A549 (cell line): ENCODE data around the gene DHX38. TPM values are rescaled to one million over a fixed set of nuclear protein-coding genes. Genes with fewer than 3 reads are reported as not detected.

Experiments used
- ATAC-seq, 2 experiments: fragments of 200-7000 bp in 1 of 2; fragments of >200 bp in 1 of 2; cut with Nextera tagmentation in 1 of 2; cut with Tn5 transposase in 1 of 2; 3 replicates each; pipeline versions ENCODE4 v1.8.0 to v1.9.1; 2018 to 2020; ENCODE audit warnings: mild to moderate bottlenecking in 1 of 2, moderate library complexity in 1 of 2
- CTCF ChIA-PET: fragments of 300-600 bp; sonication (Branson Sonifier 250); formaldehyde crosslinking; extraction: SDS; loops from one replicate; lab custom pipeline; 2021; ENCODE audit warnings: antibody characterized with exemption, inconsistent platforms; lab: Yijun Ruan, JAX
- POLR2A ChIA-PET: fragments of 350-600 bp; formaldehyde crosslinking; extraction: SDS; loops from one replicate; lab custom pipeline; 2021; ENCODE audit warnings: antibody characterized with exemption, inconsistent platforms; lab: Yijun Ruan, JAX
- DNase-seq, 2 experiments: peaks; one replicate each; pipeline versions ENCODE4 v3.0.0 to v3.0.0-alpha.2; 2011 to 2016; ENCODE audit warnings: low read depth in 1 of 2, low spot score in 1 of 2
- FAIRE-seq: peaks from 2 replicates; lab custom pipeline; 2011; peaks lifted over from hg19 to GRCh38; lab: Jason Lieb, UNC
- H3K27ac ChIP-seq, 2 experiments: fragments of >200 bp; sonication (Bioruptor Twin); formaldehyde crosslinking; 3 replicates each; pipeline ENCODE4 v1.5.1; 2016 to 2017
- H3K4me1 ChIP-seq: fragments of >200 bp; sonication (Bioruptor Twin); formaldehyde crosslinking; 3 replicates; pipeline ENCODE4 v1.6.1; 2016
- H3K4me2 ChIP-seq: fragments of >200 bp; sonication (Bioruptor Twin); formaldehyde crosslinking; 3 replicates; pipeline ENCODE4 v1.6.1; 2016
- H3K4me3 ChIP-seq: fragments of >200 bp; sonication (Bioruptor Twin); formaldehyde crosslinking; 3 replicates; pipeline ENCODE4 v1.5.1; 2016
- H3K9me3 ChIP-seq: fragments of >200 bp; sonication (Bioruptor Twin); formaldehyde crosslinking; 3 replicates; pipeline ENCODE4 v1.6.1; 2016
- BCL3 ChIP-seq: fragments of >200 bp; sonication (Bioruptor Twin); formaldehyde crosslinking; IDR thresholded peaks from 3 replicates; pipeline ENCODE4 v1.6.1; 2016
- CBX8 ChIP-seq: fragments of 200-600 bp; sonication (generic); IDR thresholded peaks from 2 replicates; pipeline ENCODE4 v1.6.1; 2016
- CHD4 ChIP-seq: fragments of 200-600 bp; sonication (generic); IDR thresholded peaks from 2 replicates; pipeline ENCODE4 v1.6.1; 2016; ENCODE audit warnings: antibody characterized with exemption, mild to moderate bottlenecking, borderline replicate concordance
- EHMT2 ChIP-seq: fragments of 200-600 bp; sonication (generic); IDR thresholded peaks from 2 replicates; pipeline ENCODE4 v1.6.1; 2016; ENCODE audit warnings: antibody characterized with exemption, low read depth, mild to moderate bottlenecking, moderate library complexity
- ESRRA ChIP-seq: fragments of 150-350 bp; IDR thresholded peaks from 2 replicates; pipeline ENCODE4 v1.6.1; 2014; ENCODE audit warnings: mild to moderate bottlenecking, low read length, borderline replicate concordance
- FOXS1 ChIP-seq: fragments of 250-450 bp; sonication (Bioruptor Pico); IDR thresholded peaks from 2 replicates; pipeline ENCODE4 v1.5.0; 2020; ENCODE audit warnings: mild to moderate bottlenecking, moderate library complexity
- GATA3 ChIP-seq: IDR thresholded peaks from 2 replicates; pipeline ENCODE4 v1.6.1; 2012; ENCODE audit warnings: borderline replicate concordance
- HDAC2 ChIP-seq: fragments of 200-600 bp; sonication (generic); IDR thresholded peaks from 2 replicates; pipeline ENCODE4 v1.6.1; 2016
- HOXA7 ChIP-seq: fragments of 250-450 bp; sonication (Bioruptor Pico); IDR thresholded peaks from 2 replicates; pipeline ENCODE4 v1.5.0; 2020; ENCODE audit warnings: mild to moderate bottlenecking, moderate library complexity
- HOXB5 ChIP-seq: fragments of 250-450 bp; sonication (Bioruptor Pico); IDR thresholded peaks from 2 replicates; pipeline ENCODE4 v1.5.0; 2020; ENCODE audit warnings: mild to moderate bottlenecking, moderate library complexity
- JUNB ChIP-seq: fragments of >200 bp; sonication (Bioruptor Twin); formaldehyde crosslinking; IDR thresholded peaks from 2 replicates; pipeline ENCODE4 v1.6.1; 2016
- KDM1A ChIP-seq: fragments of 200-600 bp; sonication (generic); IDR thresholded peaks from 2 replicates; pipeline ENCODE4 v1.6.1; 2016; ENCODE audit warnings: low read depth, mild to moderate bottlenecking
- KDM5A ChIP-seq: fragments of 200-600 bp; sonication (generic); IDR thresholded peaks from 2 replicates; pipeline ENCODE4 v1.6.1; 2016; ENCODE audit warnings: antibody characterized with exemption, mild to moderate bottlenecking
- MAX ChIP-seq: IDR thresholded peaks from 2 replicates; pipeline ENCODE4 v1.6.1; 2012
- MAZ ChIP-seq: fragments of 150-350 bp; IDR thresholded peaks from 2 replicates; pipeline ENCODE4 v1.6.1; 2014; ENCODE audit warnings: antibody characterized with exemption, low read depth, low read length, borderline replicate concordance
- MYC ChIP-seq: IDR thresholded peaks from 2 replicates; pipeline ENCODE4 v1.6.1; 2012; ENCODE audit warnings: mild to moderate bottlenecking, inconsistent platforms, low read length, improper control_type of control experiment, borderline replicate concordance
- NFE2L2 ChIP-seq: fragments of 150-350 bp; conservative IDR thresholded peaks from 2 replicates; pipeline ENCODE4 v1.6.1; 2014; ENCODE audit warnings: low read length
- NR3C1 ChIP-seq: fragments of >200 bp; sonication (Bioruptor Twin); formaldehyde crosslinking; IDR thresholded peaks from 3 replicates; pipeline ENCODE4 v1.6.1; 2017
- PHF8 ChIP-seq: fragments of 200-600 bp; sonication (generic); IDR thresholded peaks from 2 replicates; pipeline ENCODE4 v1.6.1; 2016; ENCODE audit warnings: low read depth, mild to moderate bottlenecking, antibody characterized with exemption, moderate library complexity, borderline replicate concordance
- POLR2A ChIP-seq: IDR thresholded peaks from 2 replicates; pipeline ENCODE4 v1.6.1; 2012; ENCODE audit warnings: mild to moderate bottlenecking, low read length
- RARB ChIP-seq: fragments of 250-450 bp; sonication (Bioruptor Pico); IDR thresholded peaks from 2 replicates; pipeline ENCODE4 v1.8.0; 2021; ENCODE audit warnings: mild to moderate bottlenecking, moderate library complexity
- RCOR1 ChIP-seq: fragments of 150-350 bp; IDR thresholded peaks from 2 replicates; pipeline ENCODE4 v1.6.1; 2014; ENCODE audit warnings: antibody characterized with exemption, low read length, low read depth
- RFX5 ChIP-seq: fragments of 450-650 bp; IDR thresholded peaks from 2 replicates; pipeline ENCODE4 v1.7.1; 2014; ENCODE audit warnings: antibody characterized with exemption, mild to moderate bottlenecking, moderate library complexity
- SMC3 ChIP-seq: fragments of >200 bp; sonication (Bioruptor Twin); formaldehyde crosslinking; IDR thresholded peaks from 3 replicates; pipeline ENCODE4 v1.6.1; 2018; ENCODE audit warnings: inconsistent platforms
- USF2 ChIP-seq: fragments of 450-650 bp; IDR thresholded peaks from 2 replicates; pipeline ENCODE4 v1.6.1; 2014; ENCODE audit warnings: antibody characterized with exemption
- ZFP36 ChIP-seq: fragments of 450-650 bp; IDR thresholded peaks from 2 replicates; pipeline ENCODE4 v1.6.1; 2014; ENCODE audit warnings: borderline replicate concordance; ENCODE audit not compliant: partially characterized antibody
- ZNF302 ChIP-seq: fragments of 250-450 bp; sonication (Bioruptor Pico); IDR thresholded peaks from 2 replicates; pipeline ENCODE4 v1.9.0; 2021; ENCODE audit warnings: inconsistent platforms, mild to moderate bottlenecking, moderate library complexity
- WGBS: methylation state at CpG from one replicate; pipeline ENCODE4 v1.1.6; 2017; ENCODE audit errors: missing lambda C conversion rate; 5-methylcytosine and 5-hydroxymethylcytosine counted together
- polyA plus RNA-seq, 4 experiments: library from polyadenylated mRNA; depleted of rRNA in 3 of 4; stranded (reverse); fragments of >200 nt; fragmentation: RNase III in 1 of 4; extraction: RNeasy Plus Mini Kit Qiagen cat#74134 plus additional on column Dnase treatment in 1 of 4; gene quantifications; 2 replicates in 3 of 4; 3 replicates in 1 of 4; pipeline ENCODE4 v1.2.3, GENCODE V29; 2011 to 2017
- TF ChIP-seq, protein P1 (sequence below): fragments of 150-350 bp; IDR thresholded peaks from 2 replicates; pipeline ENCODE4 v1.6.1; 2014; ENCODE audit warnings: low read depth, mild to moderate bottlenecking, low read length
- TF ChIP-seq, protein P2 (sequence below): fragments of 250-450 bp; sonication (Bioruptor Pico); IDR thresholded peaks from 2 replicates; pipeline ENCODE4 v1.5.0; 2020; ENCODE audit warnings: low read depth, mild to moderate bottlenecking, moderate library complexity

The DHX38 gene
- polyA plus RNA-seq, 2 of the 4 experiments (the other 2 are of a cell fraction): 41.9 to 80.6 TPM

DNA sequence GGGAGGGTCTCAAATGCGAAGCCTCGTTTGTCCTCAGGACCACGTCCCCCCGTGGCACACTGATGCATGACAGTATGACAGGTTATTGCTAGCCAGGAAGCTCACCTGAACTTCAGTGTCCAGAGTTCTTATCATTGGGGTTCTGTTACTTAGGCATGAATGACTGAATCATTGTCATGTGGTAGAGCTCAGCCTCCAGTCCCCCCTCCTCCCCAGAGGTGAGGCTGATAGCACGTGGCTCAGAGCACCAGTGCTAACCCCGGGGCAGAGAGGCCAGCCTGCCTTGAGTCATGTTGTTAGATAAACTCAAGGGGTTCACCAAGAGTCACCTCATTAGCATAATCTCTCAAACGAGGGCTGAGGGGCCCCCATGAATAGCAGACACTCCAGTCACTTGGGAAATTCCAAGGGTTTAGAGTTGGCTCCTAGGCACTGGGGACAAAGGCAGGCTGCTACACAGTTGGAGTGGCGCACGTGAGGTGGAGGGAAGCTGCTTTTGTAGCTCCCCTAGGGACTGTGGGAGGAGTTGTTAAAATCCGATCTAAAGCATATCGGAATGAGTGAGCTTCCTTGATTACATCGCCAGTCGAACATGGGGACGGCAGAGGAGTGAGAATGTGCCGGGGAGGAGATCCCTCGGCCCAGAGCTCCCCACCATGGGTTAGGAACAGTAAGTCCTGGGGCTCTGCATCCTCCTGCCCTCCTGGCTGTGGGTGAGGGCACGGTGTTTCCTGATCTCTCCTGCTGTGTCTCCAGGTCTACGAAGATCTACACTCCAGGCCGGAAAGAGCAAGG is 18.2 kb downstream of the DHX38 start:
- no peak overlapping the region for H3K27ac ChIP-seq
- H3K9me3 ChIP-seq: no peaks in the 10 kb centered on the region
- POLR2A ChIA-PET: interaction anchor here (0.8 kb wide), 1 partner anchor 18 kb away, joined by 3 read pairs; the partner anchor contains the start of genes DHX38 and TXNL4B
- DNase-seq (no peak), FAIRE-seq (no peak), ATAC-seq (peak in 1 of 2 experiments; percentile 22; a peak in 1 of 6 replicates)
- CTCF ChIA-PET: interaction anchor here (0.8 to 2.3 kb wide), 4 partner anchors 8 to 17 kb away, joined by 3 to 11 read pairs (median 3); no protein-coding TSS in a partner anchor
- WGBS: 87% methylated on average over 18 of the region's 19 CpGs
- TF ChIP-seq MAX (no peak), RCOR1 (no peak), NFE2L2 (no peak), RFX5 (no peak), HOXB5 (CRISPR knock-in tag) (no peak), HOXA7 (no peak), ESRRA (no peak), EHMT2 (no peak), SMC3 (no peak), ZNF302 (no peak), KDM5A (no peak), ZFP36 (no peak), GATA3 (no peak), JUNB (no peak), FOXS1 (CRISPR knock-in tag) (no peak), RARB (CRISPR knock-in tag) (no peak), POLR2A (no peak), CBX8 (no peak)
- H3K4me1 ChIP-seq: no peaks in the 10 kb centered on the region
- no peak overlapping the region for H3K4me3 ChIP-seq
- no peak overlapping the region for H3K4me2 ChIP-seq

GRCh38 chr16:72112452-72112792 is 18.8 kb downstream of the DHX38 start:
- ATAC-seq: peak; percentile 9 to 14; a peak in 1 of 6 replicates
- POLR2A ChIA-PET: interaction anchor here (0.8 kb wide), 1 partner anchor 19 kb away, joined by 3 read pairs; the partner anchor contains the start of genes DHX38 and TXNL4B
- no peak for DNase-seq
- 92% methylated on average over 8 of the region's 15 CpGs for whole genome bisulfite sequencing
- H3K27ac ChIP-seq: no peak overlapping the region
- TF ChIP-seq BCL3: no peak
- TF ChIP-seq MAZ: no peak
- TF ChIP-seq MYC: no peak
- TF ChIP-seq POLR2A: no peak
- no peak for TF ChIP-seq ESRRA
- TF ChIP-seq RFX5: no peak
- TF ChIP-seq MAX: no peak
- TF ChIP-seq NR3C1: no peak
- TF ChIP-seq RCOR1: no peak
- TF ChIP-seq, all 56 proteins: peak for 0
- Histone ChIP-seq H3K4me1 (no peaks in the 10 kb centered on the region), H3K4me3 (no peak overlapping the region), H3K9me3 (no peaks in the 10 kb centered on the region), H3K4me2 (no peak overlapping the region)
- FAIRE-seq: no peak
- CTCF ChIA-PET: interaction anchor here (1.0 to 2.3 kb wide), 2 partner anchors 9 to 12 kb away, joined by 3 to 11 read pairs; no protein-coding TSS in a partner anchor

DNA sequence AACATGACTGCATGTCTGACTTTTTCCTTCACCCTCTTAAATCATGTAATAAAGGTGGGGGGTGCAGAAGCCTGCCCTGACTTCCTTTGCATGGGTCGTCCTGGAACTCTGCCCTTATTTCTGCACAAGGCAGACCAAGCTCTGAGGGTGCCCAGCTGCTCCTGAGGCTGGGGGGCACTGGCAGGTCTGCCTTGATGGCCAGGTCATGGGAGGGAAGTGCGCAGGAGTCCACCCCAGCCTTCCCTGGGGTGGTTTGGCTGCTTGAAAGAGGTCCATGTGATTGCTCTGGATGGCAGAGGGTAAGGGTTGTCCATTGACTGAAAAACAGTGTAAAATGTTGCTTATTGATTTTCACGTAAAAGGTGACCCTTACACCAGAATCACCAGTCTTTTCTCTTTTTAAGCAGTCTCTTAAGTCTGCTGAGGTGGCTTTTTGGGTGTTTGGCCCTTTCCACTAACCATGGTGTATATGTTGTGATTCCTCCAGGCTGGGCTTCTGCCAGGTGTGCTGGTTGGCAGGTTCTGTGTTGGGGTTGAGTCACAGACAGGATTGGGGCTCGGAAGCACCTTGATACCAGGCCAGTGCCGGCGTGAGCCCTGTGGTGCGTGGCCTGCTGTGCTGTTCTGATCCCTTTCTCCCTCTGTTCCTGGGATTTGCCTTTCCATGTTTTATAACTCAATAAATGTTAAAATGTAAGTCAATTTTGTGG is 19.4 kb downstream of the DHX38 start:
- CTCF ChIA-PET: interaction anchor here (0.8 to 1.7 kb wide), 2 partner anchors 12 to 46 kb away, joined by 4 to 5 read pairs; no protein-coding TSS in a partner anchor
- ATAC-seq (peak; percentile 16 to 25; a peak in 2 of 6 replicates), FAIRE-seq (no peak)
- TF ChIP-seq POLR2A (no peak), EHMT2 (no peak), USF2 (no peak), CHD4 (no peak), SMC3 (no peak), KDM1A (no peak), MAZ (no peak), HDAC2 (no peak), PHF8 (no peak)
- TF ChIP-seq, protein P1, sequence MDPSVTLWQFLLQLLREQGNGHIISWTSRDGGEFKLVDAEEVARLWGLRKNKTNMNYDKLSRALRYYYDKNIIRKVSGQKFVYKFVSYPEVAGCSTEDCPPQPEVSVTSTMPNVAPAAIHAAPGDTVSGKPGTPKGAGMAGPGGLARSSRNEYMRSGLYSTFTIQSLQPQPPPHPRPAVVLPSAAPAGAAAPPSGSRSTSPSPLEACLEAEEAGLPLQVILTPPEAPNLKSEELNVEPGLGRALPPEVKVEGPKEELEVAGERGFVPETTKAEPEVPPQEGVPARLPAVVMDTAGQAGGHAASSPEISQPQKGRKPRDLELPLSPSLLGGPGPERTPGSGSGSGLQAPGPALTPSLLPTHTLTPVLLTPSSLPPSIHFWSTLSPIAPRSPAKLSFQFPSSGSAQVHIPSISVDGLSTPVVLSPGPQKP: no peak
- TF ChIP-seq, protein P2, sequence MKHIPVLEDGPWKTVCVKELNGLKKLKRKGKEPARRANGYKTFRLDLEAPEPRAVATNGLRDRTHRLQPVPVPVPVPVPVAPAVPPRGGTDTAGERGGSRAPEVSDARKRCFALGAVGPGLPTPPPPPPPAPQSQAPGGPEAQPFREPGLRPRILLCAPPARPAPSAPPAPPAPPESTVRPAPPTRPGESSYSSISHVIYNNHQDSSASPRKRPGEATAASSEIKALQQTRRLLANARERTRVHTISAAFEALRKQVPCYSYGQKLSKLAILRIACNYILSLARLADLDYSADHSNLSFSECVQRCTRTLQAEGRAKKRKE (CRISPR knock-in tag): no peak

More for the DNA sequence above, 19.4 kb downstream of the DHX38 start:
- Histone ChIP-seq H3K4me1 (no peaks in the 10 kb centered on the region), H3K27ac (no peak overlapping the region), H3K4me2 (no peak overlapping the region), H3K4me3 (no peak overlapping the region), H3K9me3 (no peaks in the 10 kb centered on the region)
- POLR2A ChIA-PET: no interaction called here
- no peak for DNase-seq
- 87% methylated on average over 7 of the region's 7 CpGs for WGBS
